HS-5 (cell line): ENCODE results near the gene TMEM143.

ENCODE experiments used
- DNase-seq: peaks from one replicate; pipeline ENCODE4 v3.0.0-alpha.2; 2012; ENCODE audit warnings: low read depth

Gene TMEM143

DNA sequence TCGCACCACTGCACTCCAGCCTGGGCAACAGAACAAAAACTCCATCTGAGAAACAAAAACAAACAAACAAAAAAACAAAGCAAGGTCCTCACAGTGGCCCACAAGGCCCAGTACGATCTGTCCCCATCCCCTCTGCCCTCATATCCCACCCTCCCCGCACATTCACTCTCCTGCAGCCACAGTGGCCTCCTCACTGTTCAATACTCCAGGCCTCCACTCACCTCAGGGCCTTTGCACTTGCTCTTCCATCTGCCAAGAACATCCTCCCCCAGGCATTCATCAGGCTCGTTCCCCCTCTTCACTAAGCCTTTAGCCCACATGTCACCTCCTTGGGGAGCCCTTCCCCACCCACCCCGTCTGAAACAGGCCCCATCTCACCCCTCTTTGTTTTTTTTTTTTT, 4.6 kb downstream of the TMEM143 start:
- no peak for DNase-seq

DNA sequence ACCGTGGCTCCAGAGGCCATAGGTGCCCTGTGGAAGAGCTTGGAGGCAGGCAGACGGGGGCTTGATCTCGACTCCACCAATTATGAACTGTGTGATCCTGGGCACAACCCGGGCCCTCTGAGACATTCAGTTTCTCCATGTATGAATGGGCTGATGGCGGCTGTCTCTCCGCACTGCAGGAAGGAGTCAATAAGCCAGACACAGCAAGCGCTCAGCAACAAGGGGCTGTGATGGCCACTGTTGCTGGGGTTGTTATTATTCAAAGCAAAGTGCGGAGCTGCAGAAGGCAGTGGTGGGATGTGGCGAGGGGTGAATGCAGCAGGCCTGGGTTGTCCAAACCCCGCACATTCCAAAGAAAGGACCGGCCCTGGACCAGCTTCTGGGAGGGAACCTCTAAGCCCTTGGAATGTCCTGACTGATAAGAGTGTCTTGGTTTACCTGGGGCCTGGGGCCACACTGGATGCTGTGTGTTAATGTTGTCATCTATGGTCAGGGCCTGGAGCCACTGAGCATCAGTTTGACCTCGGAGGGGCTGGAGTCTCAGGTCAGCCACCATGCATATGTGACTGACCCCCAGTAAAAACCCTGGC, 8.3 kb downstream of the TMEM143 start:
- DNase-seq = no peak

DNA sequence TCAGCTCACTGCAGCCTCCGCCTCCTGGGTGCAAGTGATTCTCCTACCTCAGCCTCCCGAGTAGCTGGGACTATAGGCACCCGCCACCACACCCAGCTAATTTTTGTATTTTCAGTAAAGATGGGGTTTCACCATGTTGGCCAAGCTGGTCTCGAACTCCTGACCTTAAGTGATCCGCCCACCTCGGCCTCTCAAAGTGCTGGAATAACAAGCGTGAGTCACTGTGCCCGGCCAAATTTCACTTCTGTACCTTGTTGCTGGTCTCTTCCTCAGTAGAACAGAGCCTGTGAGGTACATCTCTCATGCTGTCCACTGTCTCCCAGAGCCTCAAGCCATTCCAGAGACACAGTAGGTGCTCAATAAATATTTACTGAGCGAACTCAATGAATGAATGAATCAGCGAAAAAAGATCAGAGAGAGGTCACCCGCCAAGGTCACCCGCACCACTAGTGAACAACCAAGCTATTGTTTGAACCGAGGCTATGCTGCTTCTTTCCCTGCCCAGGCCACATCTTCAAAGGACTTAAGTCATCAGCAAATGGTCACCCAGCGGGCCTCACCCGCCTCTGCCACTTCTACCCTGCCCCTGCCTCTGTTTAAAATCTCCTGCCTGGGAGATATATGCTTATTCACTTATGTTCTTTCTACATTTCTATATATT, 9.3 kb downstream of the TMEM143 start:
- DNase-seq = no peak

DNA sequence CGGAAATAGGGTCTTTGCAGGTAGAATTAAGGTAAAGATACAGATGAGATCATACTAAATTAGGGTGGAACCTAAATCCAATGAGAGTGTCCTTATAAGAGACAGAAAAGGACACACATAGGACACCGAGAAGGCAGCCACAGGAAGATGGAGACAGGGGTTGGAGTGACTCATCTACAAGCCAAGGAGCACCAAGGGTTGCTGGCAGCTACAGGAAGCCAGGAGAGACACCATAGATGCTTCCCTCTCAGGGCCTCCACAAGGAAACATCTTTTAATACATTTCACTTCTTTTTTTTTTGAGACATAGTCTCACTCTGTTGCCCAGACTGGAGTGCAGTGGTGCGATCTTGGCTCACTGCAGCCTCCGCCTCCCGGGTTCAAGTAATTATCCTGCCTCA, 10.1 kb downstream of the TMEM143 start:
- no peak for DNase-seq

DNA sequence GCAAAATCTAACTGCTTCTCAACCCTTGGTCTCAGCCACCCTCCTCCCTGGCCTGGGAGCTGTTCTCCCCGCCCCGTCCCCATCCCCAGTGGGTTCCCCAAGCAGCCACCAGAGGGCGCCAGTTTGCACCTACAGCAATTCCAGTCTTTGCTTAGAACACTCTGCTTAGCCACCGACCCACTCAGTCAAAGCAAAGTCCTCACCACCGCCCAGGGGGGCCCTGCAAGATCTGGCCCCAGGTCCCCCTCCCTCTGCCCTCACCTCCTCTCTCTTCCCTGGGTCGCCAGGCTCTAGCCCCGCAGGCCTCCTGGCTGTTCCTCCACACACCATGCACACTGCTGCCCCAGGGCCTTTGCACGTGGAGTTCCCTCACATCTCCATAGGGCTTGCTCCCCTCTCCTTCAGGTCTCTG, 12.4 kb downstream of the TMEM143 start:
- no peak for DNase-seq

DNA sequence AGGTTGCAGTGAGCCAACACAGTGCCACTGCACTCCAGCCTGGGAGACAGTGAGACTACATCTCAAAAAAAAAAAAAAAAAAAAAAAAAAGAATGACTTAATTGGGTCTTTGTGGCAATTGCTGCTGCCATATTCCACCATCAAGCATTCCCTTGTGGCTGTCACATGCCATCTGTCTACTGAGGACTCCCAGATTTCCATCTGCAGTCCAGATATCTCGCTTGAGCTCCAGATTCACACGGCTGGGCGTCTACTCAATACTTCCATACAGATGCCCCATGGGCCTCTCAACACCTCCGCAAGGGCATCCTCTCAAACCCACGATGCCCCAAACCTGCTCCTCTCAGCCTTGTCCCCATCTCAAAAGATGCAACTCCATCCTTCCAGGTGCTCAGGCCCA, 12.9 kb downstream of the TMEM143 start:
- DNase-seq = no peak

DNA sequence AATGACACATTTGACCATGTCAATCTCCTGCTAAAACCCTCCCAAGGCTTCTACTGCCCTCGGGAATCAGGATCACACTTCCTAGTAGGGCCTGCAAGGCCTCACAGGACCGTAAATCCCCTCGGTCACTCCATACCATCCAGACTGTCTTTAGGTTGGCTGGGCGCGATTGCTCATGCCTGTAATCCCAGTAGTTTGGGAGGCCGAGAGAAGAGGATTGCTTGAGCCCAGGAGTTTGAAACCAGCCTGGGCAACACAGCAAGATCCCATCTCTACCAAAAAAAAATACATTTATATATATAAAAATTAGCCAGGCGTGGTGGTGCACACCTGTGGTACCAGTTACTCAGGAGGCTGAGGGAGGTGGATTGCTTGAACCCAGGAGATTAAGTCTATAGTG, 15.0 kb downstream of the TMEM143 start:
- DNase-seq = no peak

DNA sequence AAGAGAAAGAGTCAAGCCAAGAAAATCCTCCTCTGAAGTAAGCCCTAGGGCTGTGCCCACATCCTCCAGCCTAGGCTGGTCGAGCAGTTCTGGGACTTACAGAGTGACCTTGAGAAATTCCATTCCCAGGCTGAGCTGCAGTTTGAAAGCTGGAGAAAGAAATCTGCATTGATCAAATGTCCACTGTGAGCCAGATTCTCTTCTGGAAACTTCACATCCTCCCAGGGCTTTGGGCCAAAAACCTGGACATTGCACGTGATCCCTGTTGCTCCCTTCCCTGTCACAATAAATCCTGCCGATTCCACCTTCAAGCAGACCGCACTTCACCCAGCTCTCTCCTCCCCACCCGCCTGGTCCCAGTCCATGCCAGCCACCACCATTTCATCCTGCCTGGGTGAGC, 15.7 kb downstream of the TMEM143 start:
- DNase-seq = no peak

DNA sequence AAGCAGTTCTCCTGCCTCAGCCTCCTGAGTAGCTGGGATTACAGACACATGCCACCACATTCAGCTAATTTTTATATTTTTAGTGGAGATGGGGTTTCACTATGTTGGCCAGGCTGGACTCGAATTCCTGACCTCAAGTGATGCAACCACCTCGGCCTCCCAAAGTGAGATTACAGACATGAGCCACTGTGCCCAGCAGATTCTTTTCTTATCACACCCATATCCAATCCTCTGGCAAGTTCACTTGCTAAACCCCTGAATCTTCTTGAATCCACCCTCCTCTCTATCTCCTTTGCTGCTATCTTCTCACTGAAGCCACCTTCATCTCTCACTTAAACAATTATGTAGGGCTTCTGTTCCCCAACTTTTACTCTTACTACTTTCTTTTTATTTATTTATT, 17.5 kb downstream of the TMEM143 start:
- DNase-seq = no peak

DNA sequence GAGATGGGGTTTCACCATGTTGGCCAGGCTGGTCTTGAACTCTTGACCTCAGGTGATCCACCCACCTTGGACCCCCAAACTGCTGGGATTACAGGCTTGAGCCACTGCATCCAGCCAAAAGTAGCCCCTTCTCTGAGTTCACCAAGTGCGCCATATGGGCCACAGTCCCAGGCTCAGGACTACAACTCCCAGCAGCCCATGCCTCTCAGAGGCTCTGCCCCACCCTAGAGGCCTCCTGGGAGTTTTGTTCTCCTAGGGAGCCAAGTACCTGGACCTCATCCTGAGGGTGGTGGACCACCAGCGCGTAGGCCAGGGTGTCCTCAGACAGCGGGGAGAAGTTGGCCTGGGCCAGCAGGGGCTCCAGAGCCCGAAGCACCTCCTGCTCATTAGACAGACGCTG, 18.8 kb downstream of the TMEM143 start:
- no peak for DNase-seq

DNA sequence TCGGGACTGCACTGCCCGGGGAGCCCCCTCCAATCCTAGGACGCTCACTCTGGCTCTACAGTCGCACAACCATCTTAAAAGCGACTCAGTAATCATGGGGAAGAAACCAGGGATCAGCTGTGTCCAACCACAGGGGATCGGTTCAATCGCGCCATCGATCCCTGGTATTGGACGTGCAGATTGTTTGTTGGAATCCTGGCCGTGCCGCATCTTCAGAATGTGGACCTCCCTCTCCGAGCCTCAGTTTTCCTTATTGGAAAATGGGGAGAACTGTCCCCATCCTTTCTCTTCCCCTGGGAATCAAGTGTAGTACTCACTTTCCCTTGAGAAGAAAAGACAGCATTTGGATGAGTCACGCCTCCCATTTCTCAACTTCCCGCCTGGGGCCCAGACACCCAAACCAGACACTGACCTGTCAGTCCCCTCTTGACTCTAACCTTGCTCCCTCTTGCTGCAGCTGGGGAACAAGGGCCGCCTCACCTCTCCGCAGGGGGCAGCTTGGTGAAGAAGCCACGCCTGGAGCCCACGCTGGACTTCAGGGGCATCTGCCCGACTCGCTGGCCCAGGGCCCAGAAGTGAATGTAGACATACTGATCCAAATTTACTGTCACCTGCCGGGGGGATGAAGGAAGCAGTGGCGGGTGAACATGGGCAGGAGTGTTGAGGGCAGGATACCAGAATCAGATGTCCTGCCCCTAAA, 20.7 kb downstream of the TMEM143 start:
- DNase-seq = no peak

DNA sequence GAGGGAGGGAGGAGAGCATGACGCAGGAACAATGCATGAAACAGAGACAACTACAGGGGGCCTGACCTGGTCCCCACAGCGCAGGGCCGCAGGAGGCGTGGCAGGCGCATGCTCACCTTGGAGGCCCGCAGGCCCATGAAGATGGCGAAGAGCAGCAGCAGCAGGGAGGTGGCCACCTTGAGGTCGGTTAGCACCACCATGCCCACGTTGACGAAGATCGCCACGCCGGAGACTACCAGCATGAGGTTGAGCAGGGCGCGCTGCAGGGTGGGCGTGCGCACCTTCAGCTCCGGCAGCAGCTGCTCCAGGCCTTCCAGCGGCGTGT, 21.4 kb downstream of the TMEM143 start:
- DNase-seq = no peak

DNA sequence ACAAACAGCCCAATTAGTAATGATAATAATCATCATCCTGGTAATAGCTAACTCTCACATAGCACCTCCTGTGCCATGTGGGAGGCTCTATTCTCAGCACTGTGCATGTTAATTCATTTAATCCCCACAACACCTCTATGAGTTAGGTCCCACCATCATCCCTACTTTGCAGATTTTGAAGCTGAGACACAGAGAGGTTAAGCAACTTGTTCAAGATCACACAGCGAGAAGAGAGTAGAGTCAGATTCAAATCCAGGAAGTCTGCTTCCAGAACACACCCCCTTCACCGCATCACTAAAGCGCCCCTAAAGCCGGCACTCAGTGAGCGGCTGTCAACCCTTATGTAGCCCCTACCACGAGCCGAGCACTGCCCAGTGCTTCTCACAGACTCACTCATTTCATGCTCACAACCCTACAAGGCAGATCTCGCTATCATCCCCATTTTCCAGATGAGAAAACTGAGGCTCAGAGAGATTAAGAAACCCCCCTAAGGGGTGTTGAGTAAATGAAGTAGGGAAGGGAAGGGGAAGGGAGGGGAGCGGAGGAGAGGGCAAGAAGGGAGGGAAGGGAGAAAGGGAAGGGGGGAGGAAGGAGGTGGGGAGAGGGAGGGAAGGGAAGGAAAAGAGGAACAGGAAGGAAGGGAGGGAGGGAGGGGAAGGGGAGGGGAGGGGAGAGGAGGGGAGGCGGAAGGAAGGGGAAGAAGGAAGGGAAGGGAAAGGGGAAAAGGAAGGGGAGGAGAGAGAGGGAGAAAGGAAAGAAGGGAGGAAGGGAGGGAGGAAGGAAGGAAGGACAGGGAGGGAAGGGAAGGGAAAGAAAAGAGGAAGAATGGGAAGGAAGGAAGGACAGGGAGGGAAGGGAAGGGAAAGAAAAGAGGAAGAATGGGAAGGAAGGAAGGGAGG, 22.0 kb downstream of the TMEM143 start:
- no peak for DNase-seq

DNA sequence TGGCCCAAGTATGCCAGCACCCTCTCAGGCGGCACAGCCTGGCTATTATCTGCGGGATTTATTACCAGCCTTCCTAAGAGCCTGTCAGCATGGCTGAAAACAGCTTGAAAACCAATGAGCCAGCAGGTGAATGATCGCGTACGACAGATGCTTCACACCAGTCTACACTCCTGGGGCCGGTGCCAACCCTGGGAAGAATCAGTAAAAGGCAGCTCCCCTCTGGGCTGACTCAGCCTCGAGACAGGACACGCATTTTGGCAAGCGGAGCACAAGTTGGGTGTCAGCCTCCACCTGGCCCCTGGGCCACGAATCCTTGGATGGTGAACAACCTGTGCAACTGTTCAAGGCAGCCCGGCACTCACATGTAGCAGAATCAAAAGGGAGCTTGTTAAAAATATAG, 22.7 kb downstream of the TMEM143 start:
- DNase-seq = no peak

DNA sequence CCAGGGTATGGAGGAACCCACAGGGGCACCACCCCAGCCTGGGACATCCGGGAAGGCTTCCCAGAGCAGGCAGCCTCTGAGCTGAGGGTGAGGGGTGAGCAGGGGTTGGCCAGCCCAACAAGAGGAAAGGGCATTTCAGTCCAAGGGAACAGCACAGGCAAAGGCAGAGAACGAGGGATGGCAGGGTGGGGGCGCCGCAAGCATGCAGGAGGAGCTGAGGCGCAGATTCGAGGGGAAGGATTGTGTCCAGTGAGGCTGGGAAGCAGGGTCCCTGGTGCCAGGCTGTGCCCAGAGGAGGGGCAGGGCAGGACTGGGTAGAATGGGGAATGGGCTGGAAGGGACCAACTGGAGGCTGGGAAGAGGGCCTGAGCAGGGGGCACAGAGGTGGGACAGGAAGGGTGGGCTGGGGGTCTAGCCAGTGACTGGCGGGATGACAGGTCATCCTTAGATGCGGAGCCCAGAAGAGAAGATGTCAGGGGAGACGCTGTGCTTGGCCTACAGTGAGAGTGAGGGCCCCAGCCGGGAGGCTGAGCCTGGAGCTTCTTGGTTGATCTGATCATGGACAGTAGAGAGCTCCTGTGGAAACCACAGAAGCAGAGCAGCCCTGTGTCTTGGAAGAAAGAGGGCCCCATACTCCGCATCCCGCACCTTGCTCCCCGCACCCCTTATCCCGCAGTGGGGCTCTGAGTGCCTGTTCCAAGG, 24.8 kb downstream of the TMEM143 start:
- DNase-seq = no peak

DNA sequence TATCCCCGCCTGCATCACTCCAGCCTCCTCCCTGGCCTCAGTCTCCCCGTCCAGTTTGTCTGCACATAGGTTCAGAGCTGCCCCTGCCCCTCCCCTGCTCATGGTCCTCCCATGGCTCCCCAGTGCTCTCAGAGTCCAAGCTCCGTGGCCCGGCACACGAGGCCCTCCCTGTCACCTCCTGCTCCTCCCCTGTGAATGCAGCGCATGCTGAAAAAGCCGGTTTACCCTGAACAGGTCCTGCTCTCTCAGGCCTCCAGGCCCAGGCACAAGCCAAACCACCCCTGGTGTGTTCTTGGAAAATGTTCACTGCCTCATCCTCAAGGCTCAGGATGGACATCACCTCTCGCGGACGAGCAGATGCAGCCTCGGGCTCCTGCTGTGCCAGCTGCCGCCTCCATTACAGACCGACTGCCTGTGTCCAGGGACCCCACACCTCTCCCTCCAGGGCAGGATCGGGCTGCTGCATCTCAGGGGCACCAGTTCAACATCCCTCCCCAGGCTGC, 25.4 kb downstream of the TMEM143 start:
- DNase-seq = no peak

DNA sequence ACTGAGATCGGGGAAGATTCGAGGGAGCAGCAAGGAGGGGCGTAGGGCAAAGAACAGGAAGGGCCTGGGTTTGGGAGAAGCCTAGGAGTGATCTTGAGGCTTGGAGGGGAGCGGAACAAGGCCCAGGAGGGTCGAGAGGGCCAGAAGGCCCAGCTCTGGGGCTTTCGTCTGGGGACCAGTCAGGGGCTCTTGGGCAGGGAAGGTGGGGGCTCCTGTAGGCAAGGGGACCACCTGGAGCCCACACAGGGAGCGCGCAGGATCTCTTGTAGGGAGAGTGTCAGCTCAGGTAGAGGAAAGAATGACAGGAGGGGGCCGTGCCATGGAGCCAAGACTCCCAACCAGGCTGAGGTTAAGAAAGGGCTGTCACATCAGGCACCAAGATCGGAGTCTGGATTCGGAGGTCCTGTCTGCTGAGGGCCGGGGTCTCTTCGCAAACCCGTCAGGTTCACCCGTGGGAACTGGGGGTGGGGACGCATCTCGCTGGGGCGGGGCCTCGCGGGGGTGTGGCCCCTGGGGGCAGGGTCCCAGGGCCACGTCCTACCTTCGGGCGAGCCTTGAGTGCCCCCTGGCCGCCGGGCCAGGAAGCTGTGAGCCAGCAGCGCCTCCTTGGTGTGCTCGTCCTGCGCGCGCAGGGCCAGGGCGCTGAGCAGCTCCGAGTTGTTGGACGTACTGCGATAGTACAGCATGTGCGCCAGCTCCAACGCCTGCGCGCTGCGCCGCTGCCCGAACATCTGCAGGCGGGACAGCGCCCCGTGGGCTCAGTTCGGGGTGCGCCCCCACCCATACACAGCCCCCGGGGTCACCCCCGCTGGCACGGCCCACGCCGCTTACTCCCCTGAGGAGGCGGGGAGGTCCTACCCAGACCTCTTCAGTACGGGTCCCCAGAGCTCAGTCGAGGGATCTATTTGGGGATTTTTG, 30.0 kb downstream of the TMEM143 start:
- DNase-seq = no peak

DNA sequence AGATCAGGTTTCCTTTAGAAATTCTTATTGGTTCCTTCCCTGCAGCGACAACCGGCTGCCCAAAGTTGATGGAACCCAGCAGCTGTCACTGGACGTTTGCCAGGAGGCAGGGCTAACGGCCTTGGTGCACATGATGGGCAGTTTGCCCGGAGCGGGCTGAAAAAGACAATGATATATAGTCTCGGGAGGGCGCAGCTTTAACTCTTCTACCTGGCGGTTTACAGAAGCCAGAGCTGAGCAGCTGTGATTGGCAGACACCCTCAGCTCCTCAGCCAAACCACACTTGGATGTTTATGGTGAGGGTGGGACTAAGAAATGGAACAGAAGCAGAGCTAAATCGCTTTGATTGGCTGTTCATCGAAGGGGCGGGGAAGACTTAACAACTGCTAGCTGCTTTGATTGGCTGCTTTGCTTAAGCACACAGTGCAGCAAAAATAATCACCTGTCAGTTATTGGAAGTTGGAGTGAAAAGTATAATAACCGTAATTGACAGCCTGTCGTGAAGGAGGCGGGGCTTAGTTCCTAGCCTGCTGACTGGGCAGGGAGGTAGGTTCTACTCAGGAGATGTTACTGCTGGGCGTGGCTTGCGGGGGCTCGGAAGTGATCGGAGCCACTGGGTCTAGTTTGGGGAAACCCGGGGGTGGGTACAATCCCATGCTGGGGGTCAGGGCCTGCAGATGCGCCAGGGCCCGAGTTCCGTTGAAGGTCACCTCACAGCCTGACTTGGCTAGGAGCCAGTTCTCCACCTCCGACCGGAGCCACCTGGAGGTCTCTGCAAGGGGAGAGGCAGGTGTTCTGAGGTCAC, 30.9 kb downstream of the TMEM143 start:
- DNase-seq = no peak

DNA sequence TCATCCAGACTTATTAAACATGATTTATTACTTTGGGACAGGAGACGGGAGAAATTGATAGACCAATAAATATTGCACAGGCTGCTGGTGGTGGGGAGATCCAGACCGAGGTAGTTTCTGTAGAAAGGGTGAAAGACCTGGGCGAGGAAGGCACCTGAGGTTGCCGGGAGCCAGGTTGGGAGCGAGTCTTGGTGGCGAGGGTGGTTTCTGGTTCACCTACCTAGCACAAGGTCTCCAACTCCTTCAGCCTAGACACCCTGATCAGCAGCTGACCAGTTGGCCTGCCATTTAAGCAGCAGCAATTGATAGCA, 31.4 kb downstream of the TMEM143 start:
- no peak for DNase-seq

DNA sequence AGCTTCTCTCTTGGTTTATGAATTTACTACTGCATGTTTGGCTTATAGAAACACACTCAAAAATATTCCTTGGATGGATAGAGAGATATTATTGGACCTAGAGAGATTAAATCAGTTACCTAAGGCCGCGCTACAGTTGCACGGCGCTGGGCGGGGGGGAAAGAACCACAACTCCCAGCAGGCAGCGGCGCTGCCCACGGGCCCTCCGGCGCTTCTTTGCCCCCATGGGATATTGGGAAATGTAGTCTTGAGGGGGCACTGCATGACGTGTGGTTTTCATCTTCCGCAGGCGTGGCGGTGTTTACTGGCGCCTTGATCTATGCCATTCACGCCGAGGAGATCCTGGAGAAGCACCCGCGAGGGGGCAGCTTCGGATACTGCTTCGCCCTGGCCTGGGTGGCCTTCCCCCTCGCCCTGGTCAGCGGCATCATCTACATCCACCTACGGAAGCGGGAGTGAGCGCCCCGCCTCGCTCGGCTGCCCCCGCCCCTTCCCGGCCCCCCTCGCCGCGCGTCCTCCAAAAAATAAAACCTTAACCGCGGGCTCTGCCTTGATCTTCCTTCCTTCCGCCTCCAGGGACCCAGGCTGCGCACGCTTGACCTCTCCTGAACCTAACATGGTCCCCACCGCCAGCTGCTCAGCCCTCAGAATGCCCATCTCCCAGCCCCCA, 33.6 kb downstream of the TMEM143 start:
- DNase-seq = no peak
